Stimulated activated CD8-positive, alpha-beta memory T cell treated with anti-CD3 and anti-CD28 coated beads, Interleukin-15, amount 100 ng/mL, for 48 hours (primary cell): Measurements from ENCODE around the gene ADORA3.

Experiments used
- DNase-seq, 2 donors: peaks; one replicate each; pipeline ENCODE4 v3.0.0-alpha.2; 2020; ENCODE audit warnings: low read depth in 2 of 2

Gene ADORA3

DNA sequence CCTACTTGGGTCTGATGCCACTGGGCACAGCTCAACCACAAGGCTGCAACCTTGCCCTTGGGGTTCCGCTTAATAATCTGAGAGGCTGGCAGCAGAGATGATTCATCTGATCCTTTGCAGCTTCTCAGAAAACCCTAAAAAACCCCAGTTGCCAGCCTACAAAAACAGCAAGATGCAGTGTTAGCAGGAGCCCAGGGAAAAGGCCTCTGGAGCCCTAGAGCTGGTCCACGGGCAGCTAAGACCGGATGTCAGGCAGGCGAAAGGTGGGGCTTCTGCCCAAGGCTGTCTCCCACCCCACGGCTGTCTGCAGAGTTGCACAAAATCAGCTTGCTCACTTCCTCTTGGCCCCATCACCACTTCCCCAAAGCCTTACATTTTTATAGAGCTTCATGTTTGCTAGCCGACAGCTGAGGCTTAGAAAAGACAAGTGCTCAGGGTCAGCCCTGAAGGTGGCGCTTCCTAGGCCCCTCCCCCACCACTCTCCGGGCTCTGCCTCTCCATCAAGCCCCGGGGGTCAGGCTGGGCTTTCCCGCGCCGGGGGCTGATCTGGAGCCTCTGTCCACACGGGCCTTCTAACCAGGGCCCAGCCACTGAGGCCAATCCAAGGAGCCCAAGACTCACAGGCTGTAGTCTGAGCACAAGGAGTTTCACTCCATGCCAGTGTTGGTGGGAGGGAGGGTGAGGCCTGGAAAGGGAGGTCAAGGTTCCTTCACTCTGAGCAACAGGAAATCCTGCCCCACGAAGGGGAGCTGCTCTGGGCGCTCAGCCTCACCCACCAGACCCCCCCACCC lies 4.2 kb upstream of the ADORA3 start:
- DNase-seq, result peak; percentile 58 to 61

DNA sequence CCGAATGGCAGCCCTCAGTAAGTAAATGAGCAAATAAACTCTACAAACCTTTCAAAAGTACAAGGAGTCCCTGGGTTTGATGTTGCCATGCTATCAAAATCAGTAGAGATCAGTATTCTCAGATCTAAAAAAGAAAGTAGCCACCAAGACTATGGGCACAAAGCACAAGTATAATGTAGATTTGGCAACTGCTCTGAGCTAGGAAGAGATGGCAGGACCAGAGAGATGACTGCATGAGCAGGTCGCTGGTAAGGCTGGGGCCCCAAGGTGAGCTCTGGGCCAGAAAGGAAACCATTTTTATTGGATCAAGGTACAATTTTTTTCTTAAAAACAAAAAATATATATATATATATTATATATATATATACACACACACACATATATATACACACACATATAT lies 3.1 kb upstream of the ADORA3 start:
- no peak for DNase-seq

DNA sequence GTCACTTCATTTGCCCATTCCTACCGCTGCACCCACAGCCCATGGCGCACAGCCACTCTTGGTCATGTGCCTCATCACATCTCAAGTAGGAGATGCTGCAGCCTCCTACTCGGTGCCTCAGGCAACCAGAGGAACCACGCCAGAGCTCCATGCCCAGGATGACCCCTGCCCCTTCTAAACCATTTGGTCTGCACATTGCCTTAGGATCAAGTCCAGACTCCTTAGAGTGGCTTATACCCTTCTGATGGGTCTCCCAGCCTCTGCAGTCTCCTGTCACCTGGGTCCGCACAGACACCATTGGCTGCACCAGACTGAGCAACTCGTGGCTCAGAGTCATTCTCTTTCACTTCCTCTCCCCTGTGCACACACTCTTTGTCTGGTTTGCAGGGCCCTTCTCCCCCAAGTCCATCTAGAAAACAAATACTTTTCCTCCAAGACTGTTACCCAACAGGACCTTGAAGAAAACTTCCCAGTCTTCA lies 2.2 kb upstream of the ADORA3 start:
- no peak for DNase-seq

DNA sequence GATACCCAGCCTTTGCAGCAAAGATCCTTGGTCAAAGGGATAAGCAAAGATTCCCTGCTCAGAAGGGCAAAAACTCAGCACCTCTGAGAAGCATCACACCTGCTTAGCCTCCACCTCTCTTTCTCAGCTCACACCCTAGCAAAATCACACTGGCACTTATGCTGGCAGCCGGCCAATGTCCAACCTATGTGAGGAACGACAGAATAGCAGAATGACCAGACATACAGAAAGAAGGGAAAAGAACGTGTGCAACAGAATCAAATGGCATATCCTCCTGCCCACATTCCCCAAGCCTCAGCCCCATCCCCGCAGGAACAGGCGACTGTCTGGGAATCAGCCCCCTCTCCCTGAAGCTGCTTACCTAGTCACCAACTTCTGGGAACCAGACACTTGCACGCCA lies 664 bp upstream of the ADORA3 start:
- no peak for DNase-seq

DNA sequence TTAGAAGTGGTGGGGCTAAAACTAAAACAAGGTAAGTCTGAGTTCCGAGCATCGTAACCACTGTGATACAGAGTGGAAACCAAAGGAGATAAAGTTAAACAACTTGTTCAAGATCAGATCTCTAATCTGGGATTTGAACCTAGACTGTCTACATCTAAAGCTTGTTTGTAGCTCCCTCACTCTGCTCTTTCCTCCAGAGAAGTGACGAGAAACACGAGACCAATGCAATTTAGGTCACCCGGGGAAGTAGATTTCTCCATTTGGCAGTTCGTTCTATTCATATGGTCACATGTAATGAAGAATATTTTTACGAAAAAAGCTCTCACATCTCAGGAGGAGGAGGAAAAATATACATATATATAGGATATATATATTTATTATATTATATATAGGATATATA lies 1.8 kb downstream of the ADORA3 start:
- DNase-seq, result no peak

DNA sequence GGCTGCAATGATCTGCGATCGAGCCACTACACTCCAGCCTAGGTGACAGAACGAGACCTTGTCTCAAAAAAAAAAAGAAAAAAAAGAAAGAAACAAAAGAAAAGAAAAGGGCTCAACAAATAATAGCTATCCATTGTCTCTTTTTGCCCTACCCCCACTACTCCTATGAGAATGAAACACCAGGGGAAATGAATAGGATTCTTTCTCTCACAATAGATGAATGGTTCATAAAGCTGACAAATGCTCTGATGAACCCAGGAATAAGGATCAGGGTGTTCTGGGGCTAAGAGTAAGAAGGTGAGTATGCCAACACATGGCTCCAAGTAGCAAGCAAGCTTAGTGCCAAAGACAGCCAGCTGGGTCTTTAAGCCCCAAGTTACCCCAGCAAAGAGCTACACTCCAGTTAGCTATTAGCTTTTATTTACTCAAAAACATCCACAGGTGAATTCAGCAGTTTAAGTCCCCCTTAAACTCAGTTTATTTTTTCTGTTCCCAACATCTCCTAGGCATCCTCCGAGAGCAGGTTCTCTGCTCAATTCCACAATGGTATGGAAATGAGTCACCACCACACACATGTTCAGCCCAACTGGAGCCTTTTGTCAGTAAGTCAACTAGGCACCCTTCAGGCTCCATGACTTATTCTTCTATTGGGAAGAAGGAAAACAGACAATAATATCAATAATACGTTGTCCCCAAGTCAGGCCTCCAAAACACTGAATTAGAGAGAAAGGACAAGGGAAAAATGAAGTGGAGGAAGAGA lies 4.2 kb downstream of the ADORA3 start:
- DNase-seq, result no peak

DNA sequence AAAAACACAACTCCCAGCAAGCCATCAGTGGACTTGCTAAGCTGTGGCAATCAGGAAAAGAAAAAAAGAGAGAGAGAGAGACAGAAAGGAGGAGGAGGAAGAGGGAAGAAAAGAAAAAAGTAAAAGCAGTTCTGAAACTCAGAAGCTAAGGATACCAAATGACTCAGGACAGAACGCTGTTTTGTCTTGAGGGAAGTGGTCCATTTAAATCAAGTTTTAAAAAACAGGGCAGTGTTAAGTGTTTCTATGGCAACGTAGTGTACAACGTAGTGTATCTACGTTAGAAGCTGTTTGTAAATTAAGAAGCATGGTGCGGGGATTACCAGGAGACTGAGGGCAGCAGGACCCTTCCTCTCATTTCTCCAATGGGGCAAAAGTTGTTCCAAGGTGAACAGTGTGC lies 5.8 kb downstream of the ADORA3 start:
- DNase-seq, result no peak

DNA sequence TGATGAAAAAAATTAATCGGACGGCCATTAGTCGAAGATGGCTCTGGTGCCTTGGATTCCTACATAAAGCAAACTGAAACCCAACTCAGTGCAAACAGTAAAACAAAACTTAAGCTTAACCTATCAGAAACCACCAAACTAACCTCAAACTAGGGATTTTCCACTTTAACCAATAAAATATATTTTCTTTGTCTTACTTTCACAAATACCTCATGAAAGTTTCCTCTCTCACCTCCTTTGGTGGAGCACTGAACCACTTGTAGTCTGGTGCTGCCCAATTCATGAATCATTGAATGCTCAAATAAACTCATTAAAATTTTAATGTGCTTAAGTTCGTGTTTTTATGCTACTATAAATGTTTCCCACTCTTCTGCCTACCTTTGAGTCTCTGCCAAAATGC lies 7.0 kb downstream of the ADORA3 start:
- DNase-seq, result no peak

DNA sequence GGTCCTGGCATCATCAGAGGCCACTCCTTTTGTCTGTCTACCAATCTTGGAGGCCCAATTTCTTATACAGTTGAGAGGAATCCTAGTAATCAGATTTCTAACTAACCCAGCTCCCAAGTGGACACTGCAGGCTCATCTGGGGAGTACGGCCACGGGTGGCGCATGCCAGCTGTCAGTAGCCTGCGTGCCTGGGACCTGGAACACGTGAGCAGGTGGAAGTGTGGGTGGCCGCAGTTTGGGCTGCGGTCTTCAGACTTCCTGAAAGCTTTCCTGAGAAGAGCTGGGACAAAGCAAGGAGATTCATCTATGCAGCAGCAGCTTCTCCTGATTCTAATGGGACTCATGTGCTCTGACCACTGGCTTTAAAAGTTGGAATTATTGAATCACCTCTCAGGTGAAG lies 12.4 kb downstream of the ADORA3 start:
- DNase-seq, result no peak

DNA sequence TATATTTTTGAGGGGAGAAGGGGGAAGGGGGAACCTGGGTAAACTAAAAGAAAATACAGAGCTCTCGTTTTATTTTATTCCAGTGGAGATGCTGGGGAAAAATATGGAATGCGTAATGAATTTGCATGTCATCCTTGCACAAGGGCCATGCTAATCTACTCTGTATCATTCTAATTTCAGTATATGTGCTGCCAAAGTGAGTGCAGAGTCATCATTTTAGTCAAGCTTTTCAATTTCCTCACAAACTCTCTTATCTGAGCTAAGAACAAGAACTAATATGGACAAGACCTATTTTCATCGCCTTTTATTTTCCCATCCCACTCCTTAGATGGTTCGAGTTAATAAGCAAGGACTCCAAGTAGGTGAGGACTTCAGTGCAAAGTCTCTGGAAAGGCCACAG lies 13.2 kb downstream of the ADORA3 start:
- no peak for DNase-seq

DNA sequence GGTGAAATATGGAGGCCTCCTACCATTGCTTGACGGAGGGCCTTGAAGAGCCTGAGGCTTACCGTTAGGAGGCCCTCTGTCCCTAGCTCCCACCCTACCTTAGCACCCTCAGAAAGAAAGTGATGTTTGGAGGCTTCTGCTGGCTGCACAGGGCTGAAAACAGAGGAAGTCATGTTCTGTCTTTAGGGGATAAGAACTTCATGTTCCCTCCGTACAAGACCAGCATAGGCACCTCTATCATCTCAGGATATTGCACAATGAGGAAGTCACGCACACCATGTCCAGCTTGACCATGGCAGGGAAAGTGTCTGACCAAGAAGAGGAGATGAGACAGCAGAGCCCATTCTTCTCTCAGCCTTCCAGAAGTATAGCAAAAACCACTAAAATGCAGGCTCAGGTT lies 13.8 kb downstream of the ADORA3 start:
- DNase-seq, result no peak

DNA sequence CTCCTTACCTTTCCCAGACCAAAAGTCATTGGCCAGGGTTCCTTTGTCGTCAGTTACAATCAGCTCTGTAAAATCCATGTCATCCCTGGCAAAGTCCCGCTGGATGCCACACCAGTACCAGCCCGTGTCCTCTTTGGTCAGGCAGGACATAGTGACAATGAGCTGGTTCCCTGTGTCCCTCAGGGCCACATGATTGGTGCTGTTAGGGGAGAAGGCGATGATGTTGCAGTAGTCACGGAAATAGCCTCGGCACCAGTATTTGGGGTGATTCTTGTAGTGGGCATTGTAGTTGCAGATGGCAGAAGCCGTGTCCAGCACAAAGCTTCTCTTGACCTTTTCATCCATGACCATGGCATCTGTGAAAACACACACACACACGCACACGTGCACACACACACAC lies 14.8 kb downstream of the ADORA3 start:
- DNase-seq, result no peak

DNA sequence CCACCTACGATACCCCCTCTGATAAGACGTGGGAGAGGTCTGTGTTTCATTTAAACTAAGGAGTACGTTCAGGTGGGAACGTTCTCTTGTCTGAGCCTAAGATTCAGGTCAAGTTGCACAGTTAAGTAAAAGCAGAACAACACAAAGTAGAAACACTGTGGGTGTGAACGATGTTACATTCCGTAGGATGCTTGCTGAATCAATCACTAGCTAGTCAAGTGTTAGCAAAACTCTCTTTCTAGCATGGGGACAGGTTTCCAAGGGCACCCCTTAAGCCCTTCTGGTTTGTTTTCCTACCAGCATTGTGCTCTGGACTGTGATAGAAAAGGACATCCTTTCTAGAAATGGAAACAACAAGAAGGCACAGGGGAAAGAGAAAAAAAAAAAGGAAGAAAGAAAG lies 16.3 kb downstream of the ADORA3 start:
- DNase-seq, result no peak

DNA sequence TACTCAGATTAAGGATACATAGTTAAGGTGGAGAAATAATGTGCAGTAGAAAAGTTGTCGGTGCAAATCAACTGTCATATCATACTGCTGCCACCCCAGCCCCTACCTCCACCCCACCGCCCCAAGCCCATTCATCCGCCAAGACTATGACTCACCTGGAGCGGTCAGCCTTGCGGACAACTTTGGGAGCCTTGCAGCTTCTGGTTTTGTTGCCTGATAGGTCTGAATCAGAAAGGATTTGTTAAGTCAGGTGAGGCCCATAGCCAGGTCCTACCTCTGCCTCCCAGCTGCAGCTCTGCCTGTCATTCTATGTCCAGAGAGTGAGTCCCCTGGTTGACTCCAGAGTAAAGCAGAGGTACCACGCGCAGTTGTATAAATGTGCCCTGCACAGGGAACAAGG lies 17.0 kb downstream of the ADORA3 start:
- DNase-seq, result no peak

DNA sequence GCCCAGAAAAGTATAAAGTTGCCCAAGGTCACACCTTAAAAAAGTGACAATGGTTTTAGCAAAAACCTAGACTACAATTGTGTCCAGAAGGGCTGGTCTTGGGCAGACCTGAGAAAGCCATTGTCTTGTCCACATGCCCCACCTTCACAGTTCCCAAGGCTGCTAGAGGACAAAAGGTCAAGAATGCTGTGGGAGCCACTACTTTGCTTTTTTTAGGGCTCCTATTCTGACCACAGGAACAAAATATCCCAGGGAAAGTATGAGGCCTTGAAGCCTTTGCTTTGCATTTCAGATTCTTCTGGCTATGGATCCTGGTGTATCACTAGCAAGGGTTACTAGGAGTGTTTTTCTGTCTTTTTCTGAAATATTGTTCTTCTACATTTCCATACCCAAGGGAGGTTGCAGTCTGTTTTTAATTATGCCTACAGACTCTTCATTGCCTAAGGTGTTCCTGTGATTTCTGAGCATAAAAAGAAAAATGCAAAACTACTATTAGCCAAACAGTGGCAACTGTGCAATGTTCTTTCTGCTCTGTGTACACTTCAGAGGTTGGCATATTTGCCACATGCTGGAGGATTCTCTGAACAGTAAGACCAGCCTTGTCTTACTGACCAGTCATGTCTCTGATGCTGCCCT lies 18.9 kb downstream of the ADORA3 start:
- DNase-seq, result no peak

DNA sequence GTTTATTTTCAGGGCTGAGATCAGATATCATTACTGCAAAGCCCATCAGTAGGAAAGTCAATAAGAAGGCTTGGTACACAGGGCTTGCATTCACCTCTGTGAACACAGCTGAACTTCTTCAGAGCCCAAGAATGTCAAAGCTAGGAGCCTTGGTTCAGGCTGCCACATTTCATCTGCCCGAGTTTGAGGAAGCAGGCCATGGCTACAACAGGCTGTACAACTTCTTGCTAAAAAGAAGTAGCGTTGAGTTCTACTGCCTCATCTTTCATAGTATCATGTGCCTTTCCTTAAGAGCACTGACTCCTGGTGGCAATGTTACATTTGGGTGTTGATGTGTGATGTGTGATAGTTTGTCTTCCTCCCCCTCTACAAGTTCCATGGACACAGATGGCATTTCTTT lies 19.6 kb downstream of the ADORA3 start:
- DNase-seq, result no peak

DNA sequence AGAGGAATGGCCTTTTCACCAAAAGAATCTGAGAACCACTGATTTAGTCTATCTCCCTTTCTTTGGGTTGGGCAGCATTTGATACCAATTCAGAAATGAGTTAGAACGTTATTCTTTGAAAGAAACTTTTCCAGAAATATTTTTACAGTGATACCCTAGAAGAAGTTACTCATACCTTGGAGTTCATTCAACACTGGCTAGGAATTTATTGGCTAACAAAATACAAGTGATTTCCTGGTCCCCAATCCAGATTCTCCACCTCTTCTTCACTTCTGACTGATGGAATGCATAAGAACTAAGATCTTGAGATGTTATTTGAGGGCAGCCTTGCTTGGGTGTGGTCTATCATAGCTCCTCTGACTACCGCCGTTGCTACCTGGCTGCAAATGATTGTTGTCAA lies 20.3 kb downstream of the ADORA3 start:
- DNase-seq, result no peak

DNA sequence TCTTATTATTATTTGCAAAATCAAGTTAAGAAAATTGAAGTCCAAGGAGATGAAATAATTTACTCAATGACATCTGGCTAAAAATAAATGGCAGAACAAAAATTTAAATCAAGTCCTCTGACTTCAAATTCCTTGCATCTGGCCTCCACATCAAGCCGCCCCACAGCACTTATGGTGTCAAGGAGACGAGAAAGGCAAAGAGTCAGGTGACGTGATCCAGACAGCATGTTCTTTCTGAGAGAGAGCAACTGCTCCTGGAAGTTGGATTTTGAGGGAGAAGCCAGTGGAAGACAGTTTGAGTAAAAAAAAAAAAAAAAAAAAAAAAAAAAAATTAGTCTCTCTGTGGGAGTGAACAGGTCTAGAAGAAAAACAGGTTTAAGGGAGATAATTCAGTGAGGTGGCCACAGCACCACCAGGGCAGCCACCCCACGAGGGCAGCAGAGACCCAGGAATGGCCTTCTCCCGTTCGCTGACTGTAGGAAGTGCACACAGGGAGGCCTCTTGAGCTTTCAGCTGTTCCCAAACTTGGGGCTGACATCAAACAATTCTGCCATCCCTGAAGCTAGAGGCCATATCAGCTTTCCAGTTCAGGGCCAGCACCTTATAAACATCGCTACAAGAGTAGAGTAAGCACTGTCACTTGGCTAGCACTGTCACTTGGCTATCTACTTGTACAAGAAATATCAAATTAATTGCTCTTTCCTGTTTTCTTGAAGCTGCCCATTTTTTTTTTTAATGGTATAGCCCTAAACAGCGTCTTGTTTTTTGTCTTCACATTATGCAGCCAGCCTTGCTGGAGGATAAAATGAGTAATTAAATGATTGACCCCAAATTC lies 21.8 kb downstream of the ADORA3 start:
- peak in 1 of 2 donors; percentile 36 for DNase-seq

DNA sequence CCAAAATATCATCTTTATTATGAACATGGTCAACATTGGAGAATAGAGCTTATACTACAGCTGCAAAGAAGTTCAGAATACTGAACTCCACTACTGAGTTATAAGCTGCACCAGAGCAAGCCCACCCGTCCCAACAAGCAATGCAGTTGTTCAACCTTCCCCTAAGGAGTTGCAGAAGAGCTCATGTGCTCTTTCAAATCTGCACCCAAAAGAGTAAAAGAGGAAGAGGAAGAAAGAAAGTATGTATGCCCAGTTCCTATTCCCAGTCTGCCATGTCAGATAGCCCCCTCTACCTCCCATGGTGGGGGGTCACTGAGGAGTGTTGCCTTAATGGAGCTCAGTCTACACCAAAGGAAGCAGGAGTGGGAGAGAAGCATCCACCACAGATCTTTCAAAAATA lies 22.8 kb downstream of the ADORA3 start:
- no peak for DNase-seq

DNA sequence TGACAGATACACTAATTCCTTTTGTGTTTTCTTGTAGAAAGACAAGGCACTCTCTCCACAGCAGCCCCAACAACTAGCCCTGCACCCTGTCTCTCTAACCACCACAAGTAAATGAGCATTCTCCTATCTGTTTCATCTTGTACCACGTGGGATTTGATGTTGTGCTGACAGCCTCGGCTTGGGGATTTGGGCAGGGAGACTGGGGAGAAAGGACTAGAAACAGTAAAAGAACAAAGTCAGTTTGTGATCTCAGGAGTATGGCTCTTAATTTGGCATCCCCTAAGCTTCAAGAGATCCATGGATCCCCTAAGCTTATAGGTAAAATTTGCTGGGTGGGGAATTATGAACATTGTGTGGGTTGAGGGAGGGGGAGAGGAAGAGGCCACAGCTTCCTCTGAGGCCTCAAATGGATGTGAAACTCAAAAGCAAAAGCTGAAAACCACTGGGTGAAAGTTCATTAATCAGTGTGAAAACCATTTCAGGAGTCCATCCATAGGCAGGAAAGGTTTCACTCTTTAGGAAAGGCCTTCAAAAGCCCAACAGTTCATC lies 26.6 kb downstream of the ADORA3 start:
- no peak for DNase-seq

DNA sequence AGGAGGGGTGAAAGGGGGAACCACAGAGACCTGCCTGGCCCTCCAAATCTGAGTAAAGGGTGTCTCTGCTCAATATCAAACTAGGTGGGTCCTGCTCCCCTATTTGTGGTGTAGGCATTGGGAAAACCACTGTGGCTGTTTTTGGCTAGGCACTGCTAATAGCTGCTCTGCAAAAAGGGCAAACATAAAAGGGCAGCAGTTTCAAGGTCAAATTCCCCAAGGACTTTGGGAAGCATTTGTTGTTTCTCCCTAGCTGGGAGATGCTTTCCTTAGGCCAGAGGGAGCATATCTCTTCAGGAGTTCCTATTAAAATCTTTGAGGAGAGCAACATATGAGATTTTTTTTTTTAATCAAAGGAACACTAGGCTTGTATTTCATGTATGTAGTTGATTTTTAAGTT lies 27.2 kb downstream of the ADORA3 start:
- no peak for DNase-seq

DNA sequence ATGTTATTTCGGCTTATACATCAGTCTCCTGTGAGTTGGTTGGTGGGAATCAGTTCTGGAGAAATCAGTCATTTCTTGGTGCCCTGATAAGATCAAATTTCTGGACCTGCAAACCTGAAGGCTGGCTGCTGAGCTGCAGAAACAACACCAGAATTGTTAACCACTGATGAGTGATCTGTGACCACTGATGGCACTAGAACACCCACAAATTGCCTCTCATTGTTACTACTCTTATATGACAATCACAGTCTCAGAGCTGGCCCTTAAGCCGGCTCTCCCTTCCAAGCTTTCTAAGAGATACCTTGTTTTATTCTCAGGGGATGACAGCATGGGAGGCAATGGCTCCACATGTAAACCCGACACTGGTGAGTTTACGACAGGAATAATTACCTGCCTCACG lies 27.7 kb downstream of the ADORA3 start:
- peak; percentile 33 for DNase-seq
